Stimulated activated naive B cell treated with anti-CD40 and anti-IgM and Interleukin-4, amounts not matched to agents 10 μg/mL and 1 μg/mL and 100 μg/mL, for 72 hours (primary cell): Measurements from ENCODE around the gene TUSC1.
"Not testable (repeated sequence)": the region's sequence is repeated elsewhere in the genome, so short reads cannot be mapped to it uniquely, and the experiment has no call there.

Source experiments
- ATAC-seq, 2 donors: fragments of 150-1000 bp; cut with Tn5 transposase; replicated peaks; 2 replicates each; pipeline ENCODE4 v1.10.0; 2021; ENCODE audit warnings: moderate library complexity in 1 of 2
- DNase-seq: peaks from one replicate; pipeline ENCODE4 v3.0.0; 2021
- H3K27ac Mint-ChIP-seq: one replicate; pipeline ENCODE4 v1.8.0; 2022; ENCODE audit warnings: mild to moderate bottlenecking, mixed read lengths
- H3K27me3 Mint-ChIP-seq, 2 donors: one replicate each; pipeline ENCODE4 v1.8.0; 2022; ENCODE audit warnings: mixed read lengths in 2 of 2
- H3K36me3 Mint-ChIP-seq, 2 donors: one replicate each; pipeline ENCODE4 v1.8.0; 2022; ENCODE audit warnings: mixed read lengths in 2 of 2, mild to moderate bottlenecking in 1 of 2
- H3K4me1 Mint-ChIP-seq, 2 donors: one replicate each; pipeline ENCODE4 v1.8.0; 2022; ENCODE audit warnings: mixed read lengths in 2 of 2, mild to moderate bottlenecking in 1 of 2
- H3K4me3 Mint-ChIP-seq, 2 donors: one replicate each; pipeline ENCODE4 v1.8.0; 2022; ENCODE audit warnings: mild to moderate bottlenecking in 2 of 2, mixed read lengths in 2 of 2, moderate library complexity in 1 of 2
- H3K9me3 Mint-ChIP-seq, 2 donors: one replicate each; pipeline ENCODE4 v1.8.0; 2022; ENCODE audit warnings: mixed read lengths in 2 of 2, mild to moderate bottlenecking in 1 of 2

The TUSC1 gene

GRCh38 chr9:25677301-25678146 lies 720 bp downstream of the TUSC1 start:
- no peaks in the 10 kb centered on the region for H3K36me3 Mint-ChIP-seq
- ATAC-seq, result peak; percentile 78 to 83
- peaks cover 0 to 6% of the 10 kb centered on the region in 2 donors for H3K4me1 Mint-ChIP-seq
- H3K27me3 Mint-ChIP-seq, result peaks cover 11 to 13% of the 10 kb centered on the region in 2 donors
- peak overlapping the region; percentile 76 to 81 for H3K4me3 Mint-ChIP-seq
- DNase-seq, result peak; percentile 47
- no peaks in the 10 kb centered on the region for H3K9me3 Mint-ChIP-seq
- H3K27ac Mint-ChIP-seq, result peak overlapping the region; percentile 10

GRCh38 chr9:25675858-25676257 lies 2.4 kb downstream of the TUSC1 start:
- not testable (repeated sequence) for H3K9me3 Mint-ChIP-seq, DNase-seq

GRCh38 chr9:25658571-25658970 lies 19.7 kb downstream of the TUSC1 start:
- ATAC-seq (peak in 1 of 2 donors; percentile 10), DNase-seq (no peak)
- Mint-ChIP-seq H3K27ac (no peak overlapping the region), H3K4me3 (no peak overlapping the region), H3K36me3 (no peaks in the 10 kb centered on the region), H3K4me1 (no peaks in the 10 kb centered on the region), H3K9me3 (peaks cover 0 to 4% of the 10 kb centered on the region in 2 donors), H3K27me3 (no peaks in the 10 kb centered on the region)

More at GRCh38 chr9:25675858-25676257, 2.4 kb downstream of the TUSC1 start:
- not testable (repeated sequence) for H3K4me1 Mint-ChIP-seq, H3K36me3 Mint-ChIP-seq, ATAC-seq, H3K27ac Mint-ChIP-seq, H3K4me3 Mint-ChIP-seq
- peaks cover 11 to 13% of the 10 kb centered on the region in 2 donors for H3K27me3 Mint-ChIP-seq

- Mint-ChIP-seq H3K36me3 (no peaks in the 10 kb centered on the region), H3K9me3 (peaks cover 0 to 4% of the 10 kb centered on the region in 2 donors), H3K4me3 (no peak overlapping the region), H3K27me3 (no peaks in the 10 kb centered on the region), H3K4me1 (no peaks in the 10 kb centered on the region), H3K27ac (no peak overlapping the region)
- ATAC-seq, result no peak
- DNase-seq, result no peak
Measured at GRCh38 chr9:25654417-25654816, 23.8 kb downstream of the TUSC1 start.

GRCh38 chr9:25648116-25648515 lies 30.1 kb downstream of the TUSC1 start:
- DNase-seq (no peak), ATAC-seq (no peak)
- Mint-ChIP-seq H3K27ac (no peak overlapping the region), H3K27me3 (no peaks in the 10 kb centered on the region), H3K9me3 (peaks cover 0 to 1% of the 10 kb centered on the region in 2 donors), H3K4me3 (no peak overlapping the region), H3K36me3 (no peaks in the 10 kb centered on the region), H3K4me1 (no peaks in the 10 kb centered on the region)

GRCh38 chr9:25636026-25636425 lies 42.2 kb downstream of the TUSC1 start:
- Mint-ChIP-seq H3K36me3 (no peaks in the 10 kb centered on the region), H3K9me3 (peaks cover 0 to 4% of the 10 kb centered on the region in 2 donors), H3K27me3 (no peaks in the 10 kb centered on the region), H3K4me3 (no peak overlapping the region), H3K4me1 (no peaks in the 10 kb centered on the region), H3K27ac (no peak overlapping the region)
- ATAC-seq, result no peak
- no peak for DNase-seq

- no peak for DNase-seq
- no peaks in the 10 kb centered on the region for H3K27me3 Mint-ChIP-seq
- H3K36me3 Mint-ChIP-seq, result no peaks in the 10 kb centered on the region
- no peak overlapping the region for H3K27ac Mint-ChIP-seq
- no peak overlapping the region for H3K4me3 Mint-ChIP-seq
- H3K4me1 Mint-ChIP-seq, result no peaks in the 10 kb centered on the region
- ATAC-seq, result no peak
- H3K9me3 Mint-ChIP-seq, result peaks cover 0 to 4% of the 10 kb centered on the region in 2 donors
Measured at GRCh38 chr9:25629231-25629630, 49.0 kb downstream of the TUSC1 start.
